NCI-H748 (cell line): ENCODE measurements around the gene GPR107.
A peak's percentile ranks its signal among the peaks of the same experiment; 100 is the strongest.

Source experiments
- DNase-seq: peaks from one replicate; lab custom pipeline; 2025; ENCODE audit not compliant: unreplicated experiment; lab: John Stamatoyannopoulos, UW

Gene GPR107

GRCh38 chr9:130027533-130028365 is 26.0 kb upstream of the GPR107 start:
- no peak for DNase-seq

- no peak for DNase-seq
Observed at GRCh38 chr9:130028493-130029222, 25.0 kb upstream of the GPR107 start.

- no peak for DNase-seq
Observed at GRCh38 chr9:130029223-130029973, 24.3 kb upstream of the GPR107 start.

- no peak for DNase-seq
Observed at GRCh38 chr9:130030651-130031127, 23.0 kb upstream of the GPR107 start.

GRCh38 chr9:130034570-130034969 is 19.1 kb upstream of the GPR107 start:
- no peak for DNase-seq

- no peak for DNase-seq
Observed at GRCh38 chr9:130036099-130036498, 17.6 kb upstream of the GPR107 start.

- DNase-seq, result peak; percentile 22
Observed at GRCh38 chr9:130039528-130040147, 14.1 kb upstream of the GPR107 start.

GRCh38 chr9:130040984-130041647 is 12.6 kb upstream of the GPR107 start:
- DNase-seq, result no peak

- DNase-seq, result peak; percentile 37
Observed at GRCh38 chr9:130041648-130042405, 11.9 kb upstream of the GPR107 start.

GRCh38 chr9:130042406-130042884 is 11.3 kb upstream of the GPR107 start:
- peak; percentile 56 for DNase-seq

GRCh38 chr9:130042885-130043653 is 10.6 kb upstream of the GPR107 start, which contains the start of gene FNBP1:
TSS of gene FNBP1 (minus strand) at chr9:130043189. CDS start at chr9:130042975, 214 bp downstream.
- DNase-seq, result peak; percentile 86

- DNase-seq, result peak; percentile 55
Observed at GRCh38 chr9:130043654-130044623, 9.8 kb upstream of the GPR107 start.

GRCh38 chr9:130045725-130046450 is 7.8 kb upstream of the GPR107 start:
- no peak for DNase-seq

- no peak for DNase-seq
Observed at GRCh38 chr9:130049431-130050210, 4.1 kb upstream of the GPR107 start.

GRCh38 chr9:130050462-130050861 is 3.2 kb upstream of the GPR107 start:
- DNase-seq, result no peak

GRCh38 chr9:130051855-130052254 is 1.9 kb upstream of the GPR107 start:
- DNase-seq, result no peak
